Left ventricle myocardium inferior (tissue), 1 donor: ENCODE results near the gene ALX4. TPM values are rescaled to one million over a fixed set of nuclear protein-coding genes. Genes with fewer than 3 reads are reported as not detected.

Experiments
- DNase-seq: peaks from one replicate; pipeline ENCODE4 v3.0.0-alpha.2; 2020
- H3K27ac ChIP-seq: fragments of 200-600 bp; replicated peaks from 2 replicates; pipeline ENCODE4 v1.8.0; 2021
- H3K27me3 ChIP-seq: fragments of 200-600 bp; 2 replicates; pipeline ENCODE4 v1.8.0; 2021; ENCODE audit warnings: low read depth
- H3K36me3 ChIP-seq: fragments of 200-600 bp; 2 replicates; pipeline ENCODE4 v1.8.0; 2021
- H3K4me1 ChIP-seq: fragments of 200-600 bp; 2 replicates; pipeline ENCODE4 v1.8.0; 2021
- H3K4me3 ChIP-seq: fragments of 200-600 bp; 2 replicates; pipeline ENCODE4 v1.8.0; 2021; ENCODE audit warnings: mild to moderate bottlenecking, moderate library complexity
- H3K9me3 ChIP-seq: fragments of 200-600 bp; replicated peaks from 2 replicates; pipeline ENCODE4 v1.8.0; 2021
- intact Hi-C: fragments of 100-400 bp; cut with micrococcal nuclease; formaldehyde crosslinking; loops from one replicate; pipeline ENCODE4 v1.11.0; 2022
- total RNA-seq: library from RNA; stranded (reverse); fragmentation: NEBNext Ultra II Directional; extraction: Animal tissue kit (Norgen Biotek cat#: 25700); gene quantifications from one replicate; pipeline ENCODE4 v1.2.1, GENCODE V29; 2021
- TF ChIP-seq, protein P1 (sequence below): fragments of 200-600 bp; IDR thresholded peaks from 2 replicates; pipeline ENCODE4 v1.8.0; 2021; ENCODE audit warnings: antibody characterized with exemption, mild to moderate bottlenecking, borderline replicate concordance
- donor health status: DM: no; HTN: yes; CAD: no; lungs with severe emphysema.

ALX4 gene
- total RNA-seq, 1 donor from 2014 or later: not detected

DNA sequence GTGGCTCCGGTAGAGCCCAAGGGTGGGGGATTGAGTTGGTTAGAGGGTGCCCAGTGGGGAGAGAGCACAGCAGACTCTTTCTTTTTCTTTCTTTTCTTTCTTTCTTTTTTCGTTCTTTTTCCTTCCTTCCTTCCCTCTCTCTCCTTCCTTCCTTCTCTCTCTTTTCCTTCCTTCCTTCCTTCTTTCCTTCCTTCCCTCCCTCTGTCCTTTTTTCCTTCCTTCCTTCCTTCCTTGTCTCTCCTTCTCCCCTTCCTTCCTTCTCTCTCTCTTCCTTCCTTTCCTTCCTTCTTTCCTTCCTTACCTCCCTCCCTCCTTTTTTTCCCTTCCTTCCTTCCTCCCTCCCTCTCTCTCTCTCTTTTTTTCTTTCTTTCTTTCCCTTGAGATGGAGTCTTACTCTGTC is 4.8 kb upstream of the ALX4 start:
- no peak overlapping the region for H3K4me3 ChIP-seq
- intact Hi-C loops: no loop called here
- H3K36me3 ChIP-seq: no peaks in the 10 kb centered on the region
- TF ChIP-seq, protein P1, sequence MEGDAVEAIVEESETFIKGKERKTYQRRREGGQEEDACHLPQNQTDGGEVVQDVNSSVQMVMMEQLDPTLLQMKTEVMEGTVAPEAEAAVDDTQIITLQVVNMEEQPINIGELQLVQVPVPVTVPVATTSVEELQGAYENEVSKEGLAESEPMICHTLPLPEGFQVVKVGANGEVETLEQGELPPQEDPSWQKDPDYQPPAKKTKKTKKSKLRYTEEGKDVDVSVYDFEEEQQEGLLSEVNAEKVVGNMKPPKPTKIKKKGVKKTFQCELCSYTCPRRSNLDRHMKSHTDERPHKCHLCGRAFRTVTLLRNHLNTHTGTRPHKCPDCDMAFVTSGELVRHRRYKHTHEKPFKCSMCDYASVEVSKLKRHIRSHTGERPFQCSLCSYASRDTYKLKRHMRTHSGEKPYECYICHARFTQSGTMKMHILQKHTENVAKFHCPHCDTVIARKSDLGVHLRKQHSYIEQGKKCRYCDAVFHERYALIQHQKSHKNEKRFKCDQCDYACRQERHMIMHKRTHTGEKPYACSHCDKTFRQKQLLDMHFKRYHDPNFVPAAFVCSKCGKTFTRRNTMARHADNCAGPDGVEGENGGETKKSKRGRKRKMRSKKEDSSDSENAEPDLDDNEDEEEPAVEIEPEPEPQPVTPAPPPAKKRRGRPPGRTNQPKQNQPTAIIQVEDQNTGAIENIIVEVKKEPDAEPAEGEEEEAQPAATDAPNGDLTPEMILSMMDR: no peak
- no peaks in the 10 kb centered on the region for H3K9me3 ChIP-seq
- H3K4me1 ChIP-seq: peaks cover 37% of the 10 kb centered on the region
- no peak overlapping the region for H3K27ac ChIP-seq
- peaks cover 100% of the 10 kb centered on the region for H3K27me3 ChIP-seq
- DNase-seq: no peak

DNA sequence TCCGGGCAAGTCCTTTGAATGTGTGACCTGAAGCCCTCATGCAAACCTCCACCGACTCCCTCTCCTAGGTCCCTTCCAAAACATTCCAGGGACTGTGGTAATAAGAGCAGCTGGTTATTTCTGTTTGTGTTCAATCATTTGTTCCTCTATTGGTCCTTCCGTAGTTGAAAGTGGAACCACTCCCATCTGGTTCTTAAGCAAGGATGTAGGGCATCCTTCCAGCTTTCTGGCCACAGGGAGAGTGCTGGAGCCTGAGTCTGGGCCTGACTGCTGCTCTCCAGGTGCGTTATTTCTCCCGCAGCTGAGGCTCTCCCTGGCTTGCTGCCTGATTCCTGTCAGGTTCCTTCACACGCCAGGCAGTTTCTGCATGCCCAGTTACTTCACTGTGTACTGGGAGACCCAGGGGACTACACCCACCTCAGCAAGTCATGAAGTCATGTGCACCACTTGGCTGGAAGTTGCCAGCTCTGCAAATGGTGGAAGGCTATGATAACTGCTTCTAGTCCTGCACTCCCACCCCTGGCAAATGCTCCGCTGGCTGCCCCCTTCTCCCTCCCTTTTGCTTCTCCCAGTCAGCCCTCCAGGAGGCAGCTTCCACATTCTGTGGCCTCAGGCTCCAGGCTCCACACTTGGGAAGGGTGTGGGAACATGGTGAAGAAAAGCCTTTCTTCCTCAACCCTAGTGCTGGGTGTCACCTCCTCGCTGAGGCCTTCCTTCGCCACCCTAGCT is 4.0 kb upstream of the ALX4 start:
- DNase-seq: no peak
- intact Hi-C loops: no loop called here
- Histone ChIP-seq H3K27me3 (peaks cover 100% of the 10 kb centered on the region), H3K4me3 (no peak overlapping the region), H3K9me3 (no peaks in the 10 kb centered on the region), H3K4me1 (peaks cover 40% of the 10 kb centered on the region), H3K36me3 (no peaks in the 10 kb centered on the region), H3K27ac (no peak overlapping the region)
- TF ChIP-seq, protein P1: no peak

DNA sequence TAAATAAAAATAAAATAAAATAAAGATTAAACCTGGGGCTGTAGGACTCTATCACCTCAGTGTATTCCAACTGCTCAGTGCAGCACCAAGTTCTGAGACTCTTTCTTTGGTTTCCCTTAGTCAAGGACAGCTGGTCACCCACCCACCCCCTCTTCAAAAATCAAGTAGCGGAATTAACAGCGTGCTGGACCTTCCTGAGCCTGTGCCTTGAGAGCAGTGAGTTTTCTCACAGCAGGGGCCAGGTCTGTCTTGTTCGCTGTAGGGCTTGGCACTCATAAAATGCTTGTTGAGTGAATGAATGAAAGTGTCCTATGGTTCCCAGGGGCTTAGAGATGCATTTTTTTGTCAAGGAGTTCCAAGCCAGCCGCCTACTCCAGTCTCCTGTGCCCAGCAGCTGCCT is 2.9 kb upstream of the ALX4 start:
- H3K4me3 ChIP-seq: no peak overlapping the region
- TF ChIP-seq, protein P1: no peak
- peaks cover 43% of the 10 kb centered on the region for H3K4me1 ChIP-seq
- H3K9me3 ChIP-seq: no peaks in the 10 kb centered on the region
- H3K27me3 ChIP-seq: peaks cover 100% of the 10 kb centered on the region
- intact Hi-C loops: no loop called here
- H3K27ac ChIP-seq: no peak overlapping the region
- DNase-seq: no peak
- H3K36me3 ChIP-seq: no peaks in the 10 kb centered on the region

DNA sequence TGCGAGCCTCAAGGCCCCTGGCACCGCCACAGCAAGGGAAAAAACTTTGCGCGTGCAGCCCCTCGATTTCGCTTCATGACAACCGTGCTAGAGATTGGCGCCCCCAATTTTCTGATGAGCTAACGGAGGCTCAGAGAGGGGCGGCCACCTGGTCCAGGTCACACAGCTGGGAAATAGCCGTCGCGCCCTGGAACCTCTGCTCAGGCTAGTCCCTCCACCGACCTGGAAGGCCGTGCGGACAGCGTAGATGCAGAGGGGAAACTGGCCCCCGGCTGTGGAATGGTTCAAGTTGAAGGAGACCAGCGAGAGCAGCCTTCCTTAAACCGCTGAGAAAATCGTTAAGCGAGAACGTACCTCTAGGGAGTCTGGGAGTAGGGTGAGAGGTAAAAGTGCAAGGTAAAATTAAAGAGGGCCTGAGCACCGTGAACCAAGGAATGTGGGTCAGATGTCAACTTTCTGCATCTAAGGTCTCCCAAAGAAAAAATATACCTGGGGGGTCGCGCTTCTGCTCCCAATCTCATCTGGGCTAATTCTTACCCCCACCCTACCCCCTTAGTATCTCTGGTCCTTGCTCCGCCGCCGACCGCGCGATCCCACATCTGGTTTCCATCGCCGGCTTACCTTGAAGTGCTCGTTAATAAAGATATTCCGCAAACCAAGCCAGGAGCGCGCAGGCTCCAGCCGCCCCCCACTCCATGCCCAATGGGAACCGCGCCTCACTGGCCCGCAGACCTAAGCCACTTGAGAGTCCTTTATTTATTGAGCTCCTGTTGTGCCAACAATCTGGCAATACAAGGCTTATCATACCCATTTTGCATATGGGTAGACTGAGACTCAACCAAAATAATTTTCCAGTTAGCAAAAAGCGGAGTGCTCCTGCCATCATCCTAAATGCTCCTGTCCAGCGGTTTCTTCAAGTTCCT is 1.7 kb upstream of the ALX4 start:
- H3K36me3 ChIP-seq: no peaks in the 10 kb centered on the region
- H3K9me3 ChIP-seq: no peaks in the 10 kb centered on the region
- H3K27ac ChIP-seq: no peak overlapping the region
- no peak for DNase-seq
- H3K27me3 ChIP-seq: peaks cover 100% of the 10 kb centered on the region
- H3K4me3 ChIP-seq: no peak overlapping the region
- intact Hi-C loops: no loop called here
- TF ChIP-seq, protein P1: no peak
- H3K4me1 ChIP-seq: peaks cover 37% of the 10 kb centered on the region

DNA sequence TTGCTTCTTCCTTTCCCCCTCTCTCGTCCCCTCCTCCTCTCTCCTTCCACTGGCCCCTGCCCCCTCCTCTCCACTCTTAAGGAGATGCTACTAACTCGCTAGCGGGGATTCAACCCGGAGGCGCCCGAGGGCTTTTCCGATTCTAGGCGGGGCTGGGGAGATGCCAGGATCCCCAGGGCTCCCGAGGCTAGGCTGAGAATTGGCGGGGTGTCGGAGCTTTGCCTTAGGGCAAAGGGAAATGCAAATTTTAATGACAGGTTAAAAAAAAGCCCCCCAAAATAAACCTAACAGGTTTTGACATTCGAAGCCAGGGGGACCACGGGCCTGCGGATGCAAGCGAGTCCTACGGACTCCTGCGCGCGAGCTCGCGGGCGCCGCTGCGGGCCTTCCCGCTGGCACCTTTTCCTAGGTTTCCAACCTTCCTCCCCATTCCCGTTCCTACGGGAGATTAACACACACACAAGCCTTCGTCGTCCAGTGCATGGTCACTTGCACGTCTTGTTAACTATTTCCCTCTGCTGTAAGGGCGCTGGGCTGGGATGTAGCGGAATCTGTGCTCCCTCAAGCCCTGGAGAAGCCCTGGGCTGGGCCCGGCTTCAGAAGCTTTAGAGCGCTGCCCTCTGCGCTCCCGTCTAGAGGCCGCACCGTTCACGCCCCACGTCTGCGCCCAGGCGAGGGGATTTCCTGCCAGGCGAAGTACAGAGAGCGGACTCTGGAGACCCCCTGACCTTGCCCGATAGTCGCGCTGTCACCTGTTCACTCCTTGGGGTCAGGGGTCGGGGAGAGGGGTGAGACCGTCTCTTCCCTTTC is 729 bp upstream of the ALX4 start:
- Histone ChIP-seq H3K27me3 (peaks cover 100% of the 10 kb centered on the region), H3K4me1 (peaks cover 35% of the 10 kb centered on the region), H3K4me3 (peak overlapping the region; percentile 65), H3K9me3 (no peaks in the 10 kb centered on the region), H3K27ac (no peak overlapping the region), H3K36me3 (no peaks in the 10 kb centered on the region)
- intact Hi-C loops: no loop called here
- no peak for DNase-seq
- TF ChIP-seq, protein P1: no peak
